Measurements from ENCODE around the gene GAD1.

DNA sequence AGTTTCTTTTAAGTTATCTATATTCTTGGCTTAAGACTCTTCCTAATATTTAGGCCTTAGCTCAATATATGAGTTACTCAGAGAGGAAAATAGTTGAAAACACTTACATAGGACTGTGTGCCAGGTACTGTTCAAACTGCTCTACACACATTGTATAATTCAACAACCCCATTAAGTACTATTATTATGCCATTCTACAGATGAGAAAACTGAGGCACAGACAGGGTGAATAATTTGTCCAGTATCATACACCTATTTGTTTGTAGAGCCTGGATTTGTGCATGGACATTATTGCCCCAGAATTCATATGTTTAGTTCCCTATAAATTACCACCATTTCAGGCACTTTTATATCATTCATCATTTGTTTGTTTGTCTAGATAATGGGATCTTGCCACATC, 17.7 kb upstream of the GAD1 start:
- no peak for TF ChIP-seq CTCF (IDR thresholded peaks at IDR 0.05 in 4 of 5, conservative IDR thresholded peaks at IDR 0.05 in 1 of 5)
- no peak for TF ChIP-seq POLR2A (IDR thresholded peaks at IDR 0.05)
